C1 segment of cervical spinal cord (tissue), 14 donors: ENCODE data around the gene SMCR8.
"Not testable (repeated sequence)": the region's sequence is repeated elsewhere in the genome, so short reads cannot be mapped to it uniquely, and the experiment has no call there.

Experiments used
- DNase-seq, 14 donors: peaks; one replicate each; lab custom pipeline; 2025; lab: John Stamatoyannopoulos, UW

Gene SMCR8

DNA sequence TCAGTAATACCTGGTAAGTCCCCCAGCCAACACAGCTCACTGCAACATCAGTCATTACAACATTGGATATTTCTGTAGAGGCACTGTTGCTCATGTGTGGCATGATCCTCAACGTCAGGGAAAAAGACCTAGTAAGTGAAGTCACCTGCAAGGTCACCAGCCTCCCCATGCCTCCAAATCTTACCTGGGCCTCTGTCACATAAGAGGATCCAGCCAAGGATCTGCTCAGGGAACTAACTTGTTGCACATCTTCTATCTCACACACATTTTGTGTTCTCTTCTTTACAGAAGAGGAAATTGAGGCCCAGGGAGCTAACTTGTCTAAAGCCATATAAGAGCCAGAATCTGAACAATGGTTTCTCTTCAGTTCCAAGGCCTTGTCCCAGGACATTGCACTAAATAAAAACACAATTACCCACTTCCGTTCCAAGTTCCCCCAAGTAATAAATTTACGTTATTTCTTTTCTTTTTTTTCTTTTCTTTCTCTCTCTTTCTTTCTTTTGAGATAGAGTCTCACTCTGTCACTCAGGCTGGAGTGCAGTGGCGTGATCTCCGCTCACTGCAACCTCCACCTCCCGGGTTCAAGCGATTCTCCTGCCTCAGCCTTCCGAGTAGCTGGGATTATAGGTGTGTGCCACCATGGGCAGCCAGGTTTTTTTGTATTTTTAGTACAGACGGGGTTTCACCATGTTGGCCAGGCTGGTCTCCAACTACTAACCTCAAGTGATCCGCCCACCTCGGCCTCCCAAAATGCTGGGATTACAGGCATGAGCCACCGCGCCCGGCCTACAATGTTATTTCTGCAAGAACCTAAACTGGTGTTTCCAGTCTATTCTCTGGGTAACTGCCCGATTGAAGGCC is 47.0 kb downstream of the SMCR8 start:
- peak in 2 of 14 donors; percentile 4 to 10 for DNase-seq

DNA sequence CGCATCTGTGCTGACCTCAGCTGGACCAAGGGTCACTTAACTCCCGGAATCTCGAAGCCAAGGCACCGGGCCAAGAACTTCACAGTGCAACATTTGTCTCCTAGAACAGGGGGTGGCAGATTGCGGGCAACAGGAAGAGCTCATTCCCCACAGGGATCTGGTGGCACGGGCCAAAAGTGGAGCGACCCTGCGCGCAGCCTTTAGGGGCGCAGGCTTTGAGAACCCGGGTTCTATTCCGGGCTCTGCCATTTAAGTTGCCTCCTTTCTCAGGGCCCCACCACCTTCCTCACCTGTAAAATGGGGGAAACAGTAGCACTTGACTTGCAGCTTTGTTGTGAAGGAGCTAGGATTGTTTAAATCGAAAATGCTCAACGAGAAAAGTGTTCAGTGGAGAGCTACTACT is 47.6 kb downstream of the SMCR8 start:
- peak in 13 of 14 donors; percentile 5 to 89 (median 68) for DNase-seq

DNA sequence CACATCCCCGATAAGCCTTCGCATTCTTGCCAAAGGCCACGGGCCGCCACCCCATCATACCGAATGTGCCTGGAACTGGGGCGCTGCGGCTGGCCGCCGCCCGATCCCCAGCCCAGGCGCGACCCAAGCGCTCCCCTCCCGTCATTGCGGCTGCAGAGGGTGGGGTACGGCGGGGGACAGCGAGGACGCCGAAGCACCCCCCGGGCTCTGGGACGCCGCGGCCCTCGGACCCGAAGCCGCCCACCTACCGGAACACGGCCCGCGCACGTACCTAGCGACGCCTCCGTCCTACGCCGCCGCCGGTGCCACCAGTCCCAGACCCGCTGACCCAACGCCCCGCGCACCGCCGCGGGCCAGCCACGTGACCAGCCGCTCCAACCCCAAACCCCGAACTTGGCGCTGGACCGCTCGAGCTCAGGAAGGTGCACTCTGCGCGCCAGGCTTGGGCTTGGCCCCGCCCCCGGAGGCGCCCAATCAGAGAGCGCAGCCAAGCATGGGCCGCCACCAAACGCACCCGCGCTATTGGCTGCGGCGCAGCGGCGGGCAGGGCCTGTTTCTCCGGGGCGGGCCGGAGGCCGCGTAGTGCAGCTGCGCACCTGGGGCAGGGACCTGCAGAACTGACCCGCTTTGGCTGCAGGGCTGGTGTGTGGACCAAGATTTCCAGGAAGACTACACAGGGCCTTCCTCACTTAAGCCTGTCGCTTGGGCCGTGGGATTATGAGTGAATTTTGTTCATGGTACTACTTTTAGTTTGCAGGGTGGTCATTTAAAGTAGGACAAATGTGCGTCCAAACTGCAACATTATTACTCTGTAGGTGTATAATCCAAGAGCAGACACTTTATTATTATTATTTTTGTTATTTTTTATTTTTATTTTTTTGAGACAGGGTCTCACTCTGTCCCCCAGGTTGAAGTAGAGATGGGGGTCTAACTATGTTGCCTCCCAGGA is 48.3 kb downstream of the SMCR8 start, which contains the start of gene SHMT1:
SHMT1 (minus strand) TSS at position 450 of the 949 bp plus-strand sequence. CDS start 7,569 bp downstream, outside the sequence.
- peak; percentile 54 to 96 (median 87) for DNase-seq

DNA sequence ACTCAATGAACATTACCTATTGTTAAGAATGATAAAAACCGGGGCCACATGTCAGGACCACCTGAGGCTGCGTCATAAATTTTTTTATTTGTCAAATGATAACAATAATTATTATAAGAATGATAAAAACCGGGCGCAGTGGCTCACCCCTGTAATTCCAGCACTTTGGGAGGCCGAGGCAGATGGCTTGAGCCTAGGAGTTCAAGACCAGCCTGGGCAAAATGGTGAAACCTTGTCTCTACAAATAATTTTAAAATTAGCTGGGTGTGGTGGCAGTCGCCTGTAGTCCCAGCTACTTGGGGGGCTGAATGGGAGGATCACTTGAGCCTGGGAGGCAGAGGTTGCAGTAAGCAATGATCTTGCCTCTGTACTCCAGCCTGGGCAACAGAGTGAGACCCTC is 49.1 kb downstream of the SMCR8 start:
- DNase-seq: no peak

DNA sequence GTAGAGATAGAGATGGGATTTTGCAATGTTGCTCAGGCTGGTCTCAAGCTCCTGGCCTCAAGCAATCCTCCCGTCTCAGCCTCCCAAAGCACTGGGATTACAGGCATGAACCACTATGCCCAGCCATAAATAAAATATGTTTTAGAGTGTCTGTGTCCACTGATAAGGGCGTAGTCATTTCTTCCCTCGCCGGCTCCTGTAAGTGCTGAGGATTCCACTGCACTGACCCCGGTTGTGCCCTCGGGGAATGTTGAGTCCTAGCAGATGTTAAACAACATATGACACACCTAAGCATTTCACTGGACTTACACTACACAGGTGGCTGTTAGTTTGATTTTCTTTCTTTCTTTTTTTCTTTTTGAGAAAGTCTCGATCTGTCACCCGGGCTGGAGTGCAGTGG is 53.9 kb downstream of the SMCR8 start:
- no peak for DNase-seq

DNA sequence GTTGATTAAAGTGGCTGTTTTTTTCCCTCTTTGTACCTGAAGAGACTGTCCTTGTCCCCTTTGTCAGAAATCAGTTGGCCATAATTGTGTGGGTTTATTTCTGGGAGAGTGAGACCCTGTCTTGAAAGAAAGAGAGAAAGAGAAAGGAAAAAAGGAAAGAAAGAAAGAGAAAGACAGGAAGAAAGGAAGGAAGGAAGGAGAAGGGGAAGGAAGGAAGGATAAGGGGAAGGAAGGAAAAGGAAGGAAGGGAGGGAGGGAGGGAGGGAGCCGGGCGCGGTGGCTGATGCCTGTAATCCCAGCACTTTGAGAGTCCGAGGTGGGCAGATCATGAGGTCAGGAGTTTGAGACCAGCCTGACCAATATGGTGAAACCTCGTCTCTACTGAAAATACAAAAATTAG is 55.7 kb downstream of the SMCR8 start:
- DNase-seq: no peak

DNA sequence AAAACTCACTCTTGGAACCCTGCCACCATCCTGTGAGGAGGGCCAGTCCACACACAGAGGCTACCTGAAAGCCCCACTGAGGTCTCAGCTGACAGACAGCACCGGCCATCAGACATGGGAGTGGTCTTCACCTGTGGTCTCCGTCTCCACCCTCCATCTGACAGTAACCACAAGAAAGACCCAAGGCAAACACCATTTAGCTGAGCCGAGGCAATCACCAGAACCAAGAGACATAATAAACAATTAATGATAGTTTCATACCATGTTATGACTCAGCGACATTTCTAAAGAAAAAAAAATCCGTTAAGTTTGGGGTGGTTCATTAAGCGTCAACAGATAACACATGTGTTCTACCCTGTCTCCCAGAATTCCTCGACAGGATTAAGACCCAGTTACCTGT is 56.4 kb downstream of the SMCR8 start:
- DNase-seq: no peak

DNA sequence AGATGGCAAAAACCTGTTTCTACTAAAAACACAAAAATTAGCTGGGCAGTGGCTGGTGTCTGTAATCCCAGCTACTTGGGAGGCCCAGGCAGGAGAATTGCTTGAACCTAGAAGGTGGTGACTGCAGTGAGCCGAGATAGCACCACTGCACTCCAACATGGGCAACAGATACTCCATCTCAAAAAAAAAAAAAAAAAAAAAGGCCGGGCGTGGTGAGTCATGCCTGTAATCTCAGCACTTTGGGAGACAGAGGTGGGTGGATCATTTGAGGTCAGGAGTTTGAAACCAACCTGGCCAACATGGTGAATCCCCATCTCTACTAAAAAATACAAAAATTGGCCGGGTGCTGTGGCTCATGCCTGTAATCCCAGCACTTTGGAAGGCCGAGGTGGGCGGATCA is 58.1 kb downstream of the SMCR8 start:
- not testable (repeated sequence) for DNase-seq

DNA sequence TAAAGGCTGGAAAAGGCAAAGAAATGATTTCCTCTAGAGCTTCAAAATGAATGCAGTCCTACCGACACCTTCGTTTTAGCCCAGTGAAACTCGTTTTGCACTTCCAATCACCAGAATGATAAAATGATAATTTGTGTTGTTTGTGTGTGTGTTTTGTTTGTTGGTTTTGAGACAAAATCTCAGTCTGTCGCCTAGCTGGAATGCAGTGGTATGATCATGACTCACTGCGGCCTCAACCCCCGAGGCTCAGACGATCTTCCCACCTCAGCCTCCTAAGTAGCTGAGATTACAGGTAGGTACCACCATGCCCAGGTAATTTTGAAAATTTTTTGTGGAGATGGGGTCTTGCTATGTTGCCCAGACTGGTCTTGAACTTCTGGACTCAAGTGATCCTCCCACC is 59.1 kb downstream of the SMCR8 start:
- DNase-seq: no peak
